ENCODE data around the gene RHOG. TPM values are rescaled to one million over a fixed set of nuclear protein-coding genes. Genes with fewer than 3 reads are reported as not detected.
"Not testable (repeated sequence)": the region's sequence is repeated elsewhere in the genome, so short reads cannot be mapped to it uniquely, and the experiment has no call there.

Gene RHOG
- total RNA-seq, 2 donors from 2014 or later = 59.8 to 63.3 TPM

DNA sequence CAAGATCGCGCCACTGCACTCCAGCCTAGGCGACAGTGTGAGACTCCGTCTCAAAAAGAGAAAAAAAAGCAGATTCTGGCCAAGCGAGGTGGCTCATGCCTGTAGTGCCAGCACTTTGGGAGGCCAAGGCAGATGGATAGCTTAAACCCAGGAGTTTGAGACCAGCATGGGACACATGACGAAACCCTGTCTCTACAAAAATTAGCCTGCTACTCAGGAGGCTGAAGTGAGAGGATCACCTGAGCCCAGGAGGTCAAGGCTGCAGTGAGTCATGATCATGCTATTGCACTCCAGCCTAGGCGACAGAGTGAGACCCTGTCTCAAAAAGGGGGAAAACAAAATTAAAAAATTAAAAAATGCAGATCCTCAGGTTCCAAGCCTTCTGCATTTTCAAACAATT, 18.4 kb downstream of the RHOG start:
- intact Hi-C loops (cut with DNase I) = no loop called here

DNA sequence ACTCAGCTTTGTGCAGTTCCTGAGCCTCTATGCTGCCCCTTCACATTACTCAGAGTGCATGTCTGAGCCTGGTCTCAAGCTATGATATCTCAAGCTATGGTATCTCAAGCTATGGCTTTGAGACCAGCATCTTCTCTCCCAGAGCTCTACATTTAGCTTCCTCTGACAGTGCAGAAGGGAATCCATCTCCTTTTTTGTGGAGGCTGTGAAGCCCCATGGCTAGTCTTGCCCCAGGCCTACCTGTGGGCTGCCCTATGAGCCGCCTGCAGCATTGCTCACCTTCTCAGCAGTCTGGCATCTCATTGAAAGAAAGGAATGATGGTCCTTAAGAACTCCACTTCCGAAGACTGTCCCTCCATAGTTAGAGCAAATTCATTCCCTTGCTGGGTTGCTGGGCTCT, 19.8 kb downstream of the RHOG start:
- Histone ChIP-seq H3K4me3 (no peak overlapping the region), H3K9ac (ENCODE audit: low read depth in 2 of 2, low read length in 2 of 2) (no peak overlapping the region), H3K27me3 (no peaks in the 10 kb centered on the region), H3K27ac (no peak overlapping the region), H3K36me3 (no peaks in the 10 kb centered on the region), H3K9me3 (no peaks in the 10 kb centered on the region), H3K4me1 (no peaks in the 10 kb centered on the region)
- TF ChIP-seq, protein P1, sequence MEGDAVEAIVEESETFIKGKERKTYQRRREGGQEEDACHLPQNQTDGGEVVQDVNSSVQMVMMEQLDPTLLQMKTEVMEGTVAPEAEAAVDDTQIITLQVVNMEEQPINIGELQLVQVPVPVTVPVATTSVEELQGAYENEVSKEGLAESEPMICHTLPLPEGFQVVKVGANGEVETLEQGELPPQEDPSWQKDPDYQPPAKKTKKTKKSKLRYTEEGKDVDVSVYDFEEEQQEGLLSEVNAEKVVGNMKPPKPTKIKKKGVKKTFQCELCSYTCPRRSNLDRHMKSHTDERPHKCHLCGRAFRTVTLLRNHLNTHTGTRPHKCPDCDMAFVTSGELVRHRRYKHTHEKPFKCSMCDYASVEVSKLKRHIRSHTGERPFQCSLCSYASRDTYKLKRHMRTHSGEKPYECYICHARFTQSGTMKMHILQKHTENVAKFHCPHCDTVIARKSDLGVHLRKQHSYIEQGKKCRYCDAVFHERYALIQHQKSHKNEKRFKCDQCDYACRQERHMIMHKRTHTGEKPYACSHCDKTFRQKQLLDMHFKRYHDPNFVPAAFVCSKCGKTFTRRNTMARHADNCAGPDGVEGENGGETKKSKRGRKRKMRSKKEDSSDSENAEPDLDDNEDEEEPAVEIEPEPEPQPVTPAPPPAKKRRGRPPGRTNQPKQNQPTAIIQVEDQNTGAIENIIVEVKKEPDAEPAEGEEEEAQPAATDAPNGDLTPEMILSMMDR (IDR thresholded peaks at IDR 0.05) = no peak
- no peak for DNase-seq
- intact Hi-C loops (cut with DNase I) = no loop called here

More for the DNA sequence above, 18.4 kb downstream of the RHOG start:
- TF ChIP-seq, protein P1 (IDR thresholded peaks at IDR 0.05) = no peak
- no peak for DNase-seq
- H3K36me3 ChIP-seq = no peaks in the 10 kb centered on the region
- no peak overlapping the region for H3K27ac ChIP-seq
- no peak overlapping the region for H3K4me3 ChIP-seq
- H3K4me1 ChIP-seq = no peaks in the 10 kb centered on the region
- H3K9me3 ChIP-seq = no peaks in the 10 kb centered on the region
- H3K9ac ChIP-seq (ENCODE audit: low read depth in 2 of 2, low read length in 2 of 2) = no peak overlapping the region
- H3K27me3 ChIP-seq = no peaks in the 10 kb centered on the region

DNA sequence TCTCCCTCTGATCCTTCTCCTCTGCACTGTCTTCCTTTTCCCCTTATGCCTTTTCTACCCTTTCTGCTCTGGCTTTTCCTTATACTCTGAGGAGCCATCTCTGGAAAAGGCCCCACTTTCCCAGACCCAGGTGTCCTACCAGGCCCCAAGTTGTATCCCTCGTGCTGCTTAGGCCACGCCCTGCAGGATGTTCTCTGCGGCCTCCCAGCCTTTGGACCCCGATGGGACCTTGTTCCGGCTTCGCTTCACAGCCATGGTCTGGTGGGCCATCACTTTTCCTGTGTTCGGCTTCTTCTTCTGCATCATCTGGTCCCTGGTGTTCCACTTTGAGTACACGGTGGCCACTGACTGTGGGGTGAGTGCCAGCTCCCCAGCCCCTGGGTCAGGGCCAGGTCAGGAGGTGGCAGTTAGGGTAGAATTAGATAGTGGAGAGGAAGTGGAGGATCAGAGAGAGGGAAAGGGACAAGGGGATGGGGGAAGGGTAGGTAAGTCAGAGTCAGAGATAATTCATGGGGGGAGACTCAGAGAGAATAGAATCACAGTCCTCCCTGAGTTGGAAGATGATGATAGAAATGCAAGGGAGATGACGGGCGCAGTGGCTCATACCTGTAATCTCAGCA, 23.5 kb downstream of the RHOG start:
- Histone ChIP-seq H3K27me3 (no peaks in the 10 kb centered on the region), H3K4me3 (no peak overlapping the region), H3K9me3 (no peaks in the 10 kb centered on the region), H3K36me3 (no peaks in the 10 kb centered on the region), H3K27ac (no peak overlapping the region), H3K4me1 (no peaks in the 10 kb centered on the region), H3K9ac (ENCODE audit: low read depth in 2 of 2, low read length in 2 of 2) (no peak overlapping the region)
- DNase-seq = no peak
- TF ChIP-seq, protein P1 (IDR thresholded peaks at IDR 0.05) = no peak
- intact Hi-C loops (cut with DNase I) = no loop called here

DNA sequence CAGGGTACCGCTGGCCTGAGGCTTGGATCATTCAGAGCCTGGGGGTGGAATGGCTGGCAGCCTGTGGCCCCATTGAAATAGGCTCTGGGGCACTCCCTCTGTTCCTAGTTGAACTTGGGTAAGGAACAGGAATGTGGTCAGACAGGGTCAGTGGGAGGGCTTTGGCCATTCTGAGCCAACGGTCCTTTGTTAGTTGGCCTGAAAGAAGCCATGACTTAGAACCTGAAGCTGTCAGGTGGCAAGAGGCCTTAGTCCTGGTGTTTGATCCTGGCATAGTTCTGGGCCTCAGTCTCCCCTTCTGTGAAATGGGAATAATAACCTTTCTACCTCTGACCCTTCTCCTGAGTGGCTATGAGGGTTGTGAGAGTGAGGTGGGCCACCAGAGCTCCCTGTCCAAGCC, 24.1 kb downstream of the RHOG start:
- intact Hi-C loops (cut with DNase I) = no loop called here
- no peaks in the 10 kb centered on the region for H3K9me3 ChIP-seq
- no peaks in the 10 kb centered on the region for H3K36me3 ChIP-seq
- no peaks in the 10 kb centered on the region for H3K27me3 ChIP-seq
- no peak for DNase-seq
- H3K9ac ChIP-seq (ENCODE audit: low read depth in 2 of 2, low read length in 2 of 2) = no peak overlapping the region
- H3K4me3 ChIP-seq = no peak overlapping the region
- H3K4me1 ChIP-seq = no peaks in the 10 kb centered on the region
- H3K27ac ChIP-seq = no peak overlapping the region
- TF ChIP-seq, protein P1 (IDR thresholded peaks at IDR 0.05) = no peak

DNA sequence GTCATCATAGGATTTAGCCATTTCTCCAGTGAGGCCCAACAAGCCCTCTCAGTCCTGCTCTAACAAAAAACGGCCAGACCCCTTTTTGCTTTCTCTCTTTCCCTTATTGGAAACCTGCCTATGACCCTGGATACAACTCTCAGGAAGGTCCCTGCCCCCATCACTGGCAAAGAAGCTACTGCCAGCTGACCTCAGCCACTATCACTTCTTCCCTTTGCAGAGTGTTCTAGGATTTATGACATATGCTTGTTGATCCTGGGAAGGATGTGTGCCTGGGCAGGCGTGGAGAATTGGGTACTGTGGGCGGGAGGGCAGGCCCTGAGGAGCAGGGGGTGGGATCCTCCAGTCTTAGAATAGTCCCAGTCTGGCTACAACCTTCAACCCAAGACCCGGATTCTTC, 24.9 kb downstream of the RHOG start:
- TF ChIP-seq, protein P1 (IDR thresholded peaks at IDR 0.05) = no peak
- Histone ChIP-seq H3K9me3 (no peaks in the 10 kb centered on the region), H3K4me3 (no peak overlapping the region), H3K27ac (no peak overlapping the region), H3K27me3 (no peaks in the 10 kb centered on the region), H3K36me3 (no peaks in the 10 kb centered on the region), H3K9ac (ENCODE audit: low read depth in 2 of 2, low read length in 2 of 2) (no peak overlapping the region), H3K4me1 (no peaks in the 10 kb centered on the region)
- no peak for DNase-seq
- intact Hi-C loops (cut with DNase I) = no loop called here

DNA sequence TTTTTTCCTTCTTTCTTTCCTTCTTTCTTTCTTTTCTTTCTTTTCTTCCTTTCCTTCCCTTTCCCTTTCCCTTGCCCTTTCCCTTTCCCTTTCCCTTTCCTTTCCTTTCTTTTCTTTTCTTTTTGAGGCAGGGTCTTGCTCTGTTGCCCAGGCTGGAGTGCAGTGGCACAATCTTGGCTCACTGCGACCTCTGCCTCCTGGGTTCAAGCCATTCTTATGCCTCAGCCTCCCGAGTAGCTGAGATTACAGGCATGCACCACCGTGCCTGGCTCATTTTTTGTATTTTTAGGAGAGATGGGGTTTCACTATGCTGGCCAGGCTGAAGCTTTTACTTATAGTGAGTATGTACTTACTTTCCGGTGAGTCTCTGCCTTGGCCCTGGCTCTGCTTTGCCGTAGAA, 25.9 kb downstream of the RHOG start:
- H3K9me3 ChIP-seq; intact Hi-C loops (cut with DNase I); H3K4me1 ChIP-seq; H3K36me3 ChIP-seq; H3K9ac ChIP-seq (ENCODE audit: low read depth in 2 of 2, low read length in 2 of 2); H3K27ac ChIP-seq; DNase-seq; H3K27me3 ChIP-seq; H3K4me3 ChIP-seq: not testable (repeated sequence)

Measured in colonic mucosa (tissue), 4 donors.